ENCODE results near the gene ATF4. TPM values are rescaled to one million over a fixed set of nuclear protein-coding genes. Genes with fewer than 3 reads are reported as not detected.
"Not testable (repeated sequence)": the region's sequence is repeated elsewhere in the genome, so short reads cannot be mapped to it uniquely, and the experiment has no call there.

The ATF4 gene
- total RNA-seq, 2 experiments from 2014 or later: 720 to 732 TPM

DNA sequence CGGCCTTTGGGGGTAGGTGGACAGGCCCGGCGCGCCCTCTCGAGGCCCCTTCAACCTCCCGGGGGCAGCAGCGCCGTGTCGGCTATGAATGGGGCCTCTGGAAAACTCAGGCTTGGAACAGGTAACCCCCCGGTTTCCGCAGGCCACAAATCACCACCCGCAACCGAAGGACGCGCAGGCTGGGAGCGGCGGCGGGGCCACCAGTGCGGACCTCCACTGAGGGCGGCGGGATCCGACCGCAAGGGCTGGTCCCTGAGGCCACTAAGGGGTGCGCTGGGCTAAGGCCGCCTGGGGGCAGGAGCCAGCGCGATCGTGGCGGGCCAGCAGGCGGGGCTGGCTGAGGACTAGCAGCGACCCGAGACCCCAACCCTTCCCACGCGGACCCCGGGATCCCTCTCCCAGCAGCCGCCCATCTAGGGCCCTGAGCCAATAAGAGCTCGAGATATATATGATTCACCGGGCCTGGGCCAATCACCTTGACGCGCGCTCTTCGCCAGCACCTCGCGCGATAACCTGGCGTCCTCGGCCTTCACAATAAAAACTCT lies 609 bp upstream of the ATF4 start:
- CTCF ChIA-PET (ENCODE audit: unreplicated experiment): interaction anchor here (0.5 to 1.0 kb wide), 4 partner anchors 9 to 121 kb away, joined by 3 to 35 read pairs (median 8); no protein-coding TSS in a partner anchor
- H3K36me3 ChIP-seq (ENCODE audit: insufficient read depth, low read length): peaks cover 82% of the 10 kb centered on the region
- peak overlapping the region; percentile 89 for H3K27ac ChIP-seq (ENCODE audit: low read depth, low read length, poor library complexity, severe bottlenecking)
- no peak for TF ChIP-seq EZH2phosphoT487 (IDR thresholded peaks at IDR 0.05; ENCODE audit: borderline replicate concordance, low read depth, low read length)
- TF ChIP-seq, protein P1, sequence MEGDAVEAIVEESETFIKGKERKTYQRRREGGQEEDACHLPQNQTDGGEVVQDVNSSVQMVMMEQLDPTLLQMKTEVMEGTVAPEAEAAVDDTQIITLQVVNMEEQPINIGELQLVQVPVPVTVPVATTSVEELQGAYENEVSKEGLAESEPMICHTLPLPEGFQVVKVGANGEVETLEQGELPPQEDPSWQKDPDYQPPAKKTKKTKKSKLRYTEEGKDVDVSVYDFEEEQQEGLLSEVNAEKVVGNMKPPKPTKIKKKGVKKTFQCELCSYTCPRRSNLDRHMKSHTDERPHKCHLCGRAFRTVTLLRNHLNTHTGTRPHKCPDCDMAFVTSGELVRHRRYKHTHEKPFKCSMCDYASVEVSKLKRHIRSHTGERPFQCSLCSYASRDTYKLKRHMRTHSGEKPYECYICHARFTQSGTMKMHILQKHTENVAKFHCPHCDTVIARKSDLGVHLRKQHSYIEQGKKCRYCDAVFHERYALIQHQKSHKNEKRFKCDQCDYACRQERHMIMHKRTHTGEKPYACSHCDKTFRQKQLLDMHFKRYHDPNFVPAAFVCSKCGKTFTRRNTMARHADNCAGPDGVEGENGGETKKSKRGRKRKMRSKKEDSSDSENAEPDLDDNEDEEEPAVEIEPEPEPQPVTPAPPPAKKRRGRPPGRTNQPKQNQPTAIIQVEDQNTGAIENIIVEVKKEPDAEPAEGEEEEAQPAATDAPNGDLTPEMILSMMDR (conservative IDR thresholded peaks at IDR 0.05; ENCODE audit: low read length): peak; percentile 66
- H3K4me3 ChIP-seq (ENCODE audit: low read depth, low read length, poor library complexity, severe bottlenecking): peak overlapping the region; percentile 85
- H2AFZ ChIP-seq (ENCODE audit: low read length): peak overlapping the region; percentile 72; the same call in 1 of the 2 replicates
- peaks cover 25% of the 10 kb centered on the region for H4K20me1 ChIP-seq (ENCODE audit: insufficient read depth, low read length)
- peaks cover 86% of the 10 kb centered on the region for H3K79me2 ChIP-seq (ENCODE audit: insufficient read depth, low read depth, low read length)
- BruUV-seq (replicated peaks): TSS peak; percentile 93
- DNase-seq (ENCODE audit: low spot score): peak; percentile 99
- H3K9me3 ChIP-seq (ENCODE audit: low read length): no peaks in the 10 kb centered on the region
- H3K4me2 ChIP-seq (ENCODE audit: low read length): peak overlapping the region; percentile 87
- H3K4me1 ChIP-seq (ENCODE audit: insufficient read depth, low read length, poor library complexity, severe bottlenecking): peaks cover 56% of the 10 kb centered on the region
- POLR2A ChIA-PET: interaction anchor here (0.5 to 1.3 kb wide), 14 partner anchors 9 to 1105 kb away, joined by 3 to 15 read pairs (median 4); partner anchors contain the start of gene MIEF1
- no peaks in the 10 kb centered on the region for H3K9me2 ChIP-seq (ENCODE audit: insufficient read depth, low read length)
- intact Hi-C loops (cut with micrococcal nuclease; ENCODE audit: unreplicated experiment): no loop called here

DNA sequence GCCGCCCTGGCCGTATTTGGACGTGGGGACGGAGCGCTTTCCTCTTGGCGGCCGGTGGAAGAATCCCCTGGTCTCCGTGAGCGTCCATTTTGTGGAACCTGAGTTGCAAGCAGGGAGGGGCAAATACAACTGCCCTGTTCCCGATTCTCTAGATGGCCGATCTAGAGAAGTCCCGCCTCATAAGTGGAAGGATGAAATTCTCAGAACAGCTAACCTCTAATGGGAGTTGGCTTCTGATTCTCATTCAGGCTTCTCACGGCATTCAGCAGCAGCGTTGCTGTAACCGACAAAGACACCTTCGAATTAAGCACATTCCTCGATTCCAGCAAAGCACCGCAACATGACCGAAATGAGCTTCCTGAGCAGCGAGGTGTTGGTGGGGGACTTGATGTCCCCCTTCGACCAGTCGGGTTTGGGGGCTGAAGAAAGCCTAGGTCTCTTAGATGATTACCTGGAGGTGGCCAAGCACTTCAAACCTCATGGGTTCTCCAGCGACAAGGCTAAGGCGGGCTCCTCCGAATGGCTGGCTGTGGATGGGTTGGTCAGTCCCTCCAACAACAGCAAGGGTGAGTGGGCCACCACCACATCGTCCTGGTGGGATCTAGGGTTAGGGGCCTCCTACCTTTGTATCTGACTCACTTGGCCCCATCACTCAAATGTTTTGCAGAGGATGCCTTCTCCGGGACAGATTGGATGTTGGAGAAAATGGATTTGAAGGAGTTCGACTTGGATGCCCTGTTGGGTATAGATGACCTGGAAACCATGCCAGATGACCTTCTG lies 934 bp downstream of the ATF4 start:
- CTCF ChIA-PET (ENCODE audit: unreplicated experiment); H2AFZ ChIP-seq (ENCODE audit: low read length); H3K9me3 ChIP-seq (ENCODE audit: low read length); BruUV-seq (replicated peaks); DNase-seq (ENCODE audit: low spot score); H3K9me2 ChIP-seq (ENCODE audit: insufficient read depth, low read length); POLR2A ChIA-PET: not testable (repeated sequence)
- Histone ChIP-seq H4K20me1 (ENCODE audit: insufficient read depth, low read length) (peaks cover 25% of the 10 kb centered on the region), H3K4me2 (ENCODE audit: low read length) (peak overlapping the region; percentile 81), H3K36me3 (ENCODE audit: insufficient read depth, low read length) (peaks cover 81% of the 10 kb centered on the region), H3K27ac (ENCODE audit: low read depth, low read length, poor library complexity, severe bottlenecking) (peak overlapping the region; percentile 89), H3K79me2 (ENCODE audit: insufficient read depth, low read depth, low read length) (peaks cover 71% of the 10 kb centered on the region), H3K4me3 (ENCODE audit: low read depth, low read length, poor library complexity, severe bottlenecking) (peak overlapping the region; percentile 85), H3K4me1 (ENCODE audit: insufficient read depth, low read length, poor library complexity, severe bottlenecking) (peaks cover 56% of the 10 kb centered on the region)
- intact Hi-C loops (cut with micrococcal nuclease; ENCODE audit: unreplicated experiment): loop anchor here (1.0 kb wide), 1 partner anchor 19 kb away; the partner anchor contains the start of gene MIEF1

DNA sequence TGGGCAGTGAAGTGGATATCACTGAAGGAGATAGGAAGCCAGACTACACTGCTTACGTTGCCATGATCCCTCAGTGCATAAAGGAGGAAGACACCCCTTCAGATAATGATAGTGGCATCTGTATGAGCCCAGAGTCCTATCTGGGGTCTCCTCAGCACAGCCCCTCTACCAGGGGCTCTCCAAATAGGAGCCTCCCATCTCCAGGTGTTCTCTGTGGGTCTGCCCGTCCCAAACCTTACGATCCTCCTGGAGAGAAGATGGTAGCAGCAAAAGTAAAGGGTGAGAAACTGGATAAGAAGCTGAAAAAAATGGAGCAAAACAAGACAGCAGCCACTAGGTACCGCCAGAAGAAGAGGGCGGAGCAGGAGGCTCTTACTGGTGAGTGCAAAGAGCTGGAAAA lies 1.7 kb downstream of the ATF4 start:
- H3K4me3 ChIP-seq (ENCODE audit: low read depth, low read length, poor library complexity, severe bottlenecking): peak overlapping the region; percentile 85
- peak overlapping the region; percentile 81 for H3K4me2 ChIP-seq (ENCODE audit: low read length)
- H4K20me1 ChIP-seq (ENCODE audit: insufficient read depth, low read length): peaks cover 25% of the 10 kb centered on the region
- H3K27ac ChIP-seq (ENCODE audit: low read depth, low read length, poor library complexity, severe bottlenecking): peak overlapping the region; percentile 89
- H3K4me1 ChIP-seq (ENCODE audit: insufficient read depth, low read length, poor library complexity, severe bottlenecking): peaks cover 64% of the 10 kb centered on the region
- BruUV-seq (replicated peaks): TSS peak; percentile 85
- H3K9me3 ChIP-seq (ENCODE audit: low read length); H2AFZ ChIP-seq (ENCODE audit: low read length); DNase-seq (ENCODE audit: low spot score); POLR2A ChIA-PET; CTCF ChIA-PET (ENCODE audit: unreplicated experiment); intact Hi-C loops (cut with micrococcal nuclease; ENCODE audit: unreplicated experiment); H3K9me2 ChIP-seq (ENCODE audit: insufficient read depth, low read length): not testable (repeated sequence)
- peaks cover 64% of the 10 kb centered on the region for H3K79me2 ChIP-seq (ENCODE audit: insufficient read depth, low read depth, low read length)
- peaks cover 75% of the 10 kb centered on the region for H3K36me3 ChIP-seq (ENCODE audit: insufficient read depth, low read length)

Measured in OCI-LY7 (cell line).